ENCODE measurements around the gene GLRA1. TPM values are rescaled to one million over a fixed set of nuclear protein-coding genes. Genes with fewer than 3 reads are reported as not detected.

The GLRA1 gene
- total RNA-seq (2021; ENCODE audit: unreplicated experiment) (not detected), Bru-seq, nascent RNA (not detected), BruChase-seq, experiment 1, labeled RNA remaining after a 6-hour chase (not detected), BruChase-seq, experiment 2, labeled RNA remaining after a 2-hour chase (not detected)
- polyA plus RNA-seq (2012), result not detected in 2 replicates
- long read RNA-seq, result 0 reads

DNA sequence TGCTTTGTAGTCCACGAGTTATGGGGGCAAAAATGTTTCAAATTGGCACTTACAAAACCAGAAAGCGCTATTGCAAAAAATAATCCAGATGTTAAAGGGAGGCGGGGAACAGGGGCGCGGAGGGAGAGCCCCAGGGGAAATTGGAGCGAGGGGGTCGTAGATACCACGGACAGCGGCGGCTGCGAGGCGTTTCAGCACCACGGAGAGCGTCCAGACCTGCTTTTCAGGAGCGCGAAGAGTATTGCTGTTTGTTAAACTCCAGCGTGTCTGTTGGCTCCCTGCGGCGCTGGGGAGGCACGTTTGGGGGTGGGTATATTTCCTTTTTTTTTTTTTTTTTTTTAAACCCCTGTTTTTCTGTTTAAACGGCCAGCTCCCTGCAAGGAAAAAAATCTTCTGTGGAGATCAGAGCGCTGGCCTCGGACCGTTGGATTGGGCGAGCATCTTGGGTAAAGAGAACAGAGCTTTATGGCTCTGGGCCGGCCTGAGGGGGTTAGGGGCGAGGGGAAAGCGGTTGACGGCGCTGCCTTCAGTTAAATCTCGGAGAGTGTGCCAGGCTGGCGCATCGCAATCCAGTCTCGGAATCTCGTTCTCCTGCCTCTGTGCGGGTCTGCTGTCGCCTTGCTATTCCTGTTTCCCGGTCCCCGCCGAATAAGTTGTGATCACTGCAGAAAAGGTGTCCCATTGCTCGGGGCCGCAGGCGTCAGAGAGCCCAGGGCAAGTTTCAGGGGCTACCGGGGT, at the start of gene GLRA1:
Gene GLRA1, minus strand, starts transcription at position 288 of the 738 bp plus-strand sequence. CDS start 302 bp downstream, outside the sequence.
- TF ChIP-seq, protein P1, sequence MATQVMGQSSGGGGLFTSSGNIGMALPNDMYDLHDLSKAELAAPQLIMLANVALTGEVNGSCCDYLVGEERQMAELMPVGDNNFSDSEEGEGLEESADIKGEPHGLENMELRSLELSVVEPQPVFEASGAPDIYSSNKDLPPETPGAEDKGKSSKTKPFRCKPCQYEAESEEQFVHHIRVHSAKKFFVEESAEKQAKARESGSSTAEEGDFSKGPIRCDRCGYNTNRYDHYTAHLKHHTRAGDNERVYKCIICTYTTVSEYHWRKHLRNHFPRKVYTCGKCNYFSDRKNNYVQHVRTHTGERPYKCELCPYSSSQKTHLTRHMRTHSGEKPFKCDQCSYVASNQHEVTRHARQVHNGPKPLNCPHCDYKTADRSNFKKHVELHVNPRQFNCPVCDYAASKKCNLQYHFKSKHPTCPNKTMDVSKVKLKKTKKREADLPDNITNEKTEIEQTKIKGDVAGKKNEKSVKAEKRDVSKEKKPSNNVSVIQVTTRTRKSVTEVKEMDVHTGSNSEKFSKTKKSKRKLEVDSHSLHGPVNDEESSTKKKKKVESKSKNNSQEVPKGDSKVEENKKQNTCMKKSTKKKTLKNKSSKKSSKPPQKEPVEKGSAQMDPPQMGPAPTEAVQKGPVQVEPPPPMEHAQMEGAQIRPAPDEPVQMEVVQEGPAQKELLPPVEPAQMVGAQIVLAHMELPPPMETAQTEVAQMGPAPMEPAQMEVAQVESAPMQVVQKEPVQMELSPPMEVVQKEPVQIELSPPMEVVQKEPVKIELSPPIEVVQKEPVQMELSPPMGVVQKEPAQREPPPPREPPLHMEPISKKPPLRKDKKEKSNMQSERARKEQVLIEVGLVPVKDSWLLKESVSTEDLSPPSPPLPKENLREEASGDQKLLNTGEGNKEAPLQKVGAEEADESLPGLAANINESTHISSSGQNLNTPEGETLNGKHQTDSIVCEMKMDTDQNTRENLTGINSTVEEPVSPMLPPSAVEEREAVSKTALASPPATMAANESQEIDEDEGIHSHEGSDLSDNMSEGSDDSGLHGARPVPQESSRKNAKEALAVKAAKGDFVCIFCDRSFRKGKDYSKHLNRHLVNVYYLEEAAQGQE (IDR thresholded peaks at IDR 0.05; ENCODE audit: low read depth), result peak; percentile 97
- TF ChIP-seq EZH2phosphoT487 (IDR thresholded peaks at IDR 0.05; ENCODE audit: borderline replicate concordance) (no peak), CEBPB (IDR thresholded peaks at IDR 0.05; ENCODE audit: low read depth) (no peak), JUND (IDR thresholded peaks at IDR 0.05) (no peak), SIN3A (IDR thresholded peaks at IDR 0.05; ENCODE audit: low read depth) (peak; percentile 49; the same call in 1 of the 2 replicates), ZNF274 (IDR thresholded peaks at IDR 0.05; ENCODE audit: low read depth, low read length) (no peak), SP1 (IDR thresholded peaks at IDR 0.05; ENCODE audit: low read depth) (no peak)
- TF ChIP-seq, protein P2, sequence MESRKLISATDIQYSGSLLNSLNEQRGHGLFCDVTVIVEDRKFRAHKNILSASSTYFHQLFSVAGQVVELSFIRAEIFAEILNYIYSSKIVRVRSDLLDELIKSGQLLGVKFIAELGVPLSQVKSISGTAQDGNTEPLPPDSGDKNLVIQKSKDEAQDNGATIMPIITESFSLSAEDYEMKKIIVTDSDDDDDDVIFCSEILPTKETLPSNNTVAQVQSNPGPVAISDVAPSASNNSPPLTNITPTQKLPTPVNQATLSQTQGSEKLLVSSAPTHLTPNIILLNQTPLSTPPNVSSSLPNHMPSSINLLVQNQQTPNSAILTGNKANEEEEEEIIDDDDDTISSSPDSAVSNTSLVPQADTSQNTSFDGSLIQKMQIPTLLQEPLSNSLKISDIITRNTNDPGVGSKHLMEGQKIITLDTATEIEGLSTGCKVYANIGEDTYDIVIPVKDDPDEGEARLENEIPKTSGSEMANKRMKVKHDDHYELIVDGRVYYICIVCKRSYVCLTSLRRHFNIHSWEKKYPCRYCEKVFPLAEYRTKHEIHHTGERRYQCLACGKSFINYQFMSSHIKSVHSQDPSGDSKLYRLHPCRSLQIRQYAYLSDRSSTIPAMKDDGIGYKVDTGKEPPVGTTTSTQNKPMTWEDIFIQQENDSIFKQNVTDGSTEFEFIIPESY (IDR thresholded peaks at IDR 0.05; ENCODE audit: extremely low read depth, insufficient replicate concordance, low read length), result no peak
- TF ChIP-seq, protein P3, sequence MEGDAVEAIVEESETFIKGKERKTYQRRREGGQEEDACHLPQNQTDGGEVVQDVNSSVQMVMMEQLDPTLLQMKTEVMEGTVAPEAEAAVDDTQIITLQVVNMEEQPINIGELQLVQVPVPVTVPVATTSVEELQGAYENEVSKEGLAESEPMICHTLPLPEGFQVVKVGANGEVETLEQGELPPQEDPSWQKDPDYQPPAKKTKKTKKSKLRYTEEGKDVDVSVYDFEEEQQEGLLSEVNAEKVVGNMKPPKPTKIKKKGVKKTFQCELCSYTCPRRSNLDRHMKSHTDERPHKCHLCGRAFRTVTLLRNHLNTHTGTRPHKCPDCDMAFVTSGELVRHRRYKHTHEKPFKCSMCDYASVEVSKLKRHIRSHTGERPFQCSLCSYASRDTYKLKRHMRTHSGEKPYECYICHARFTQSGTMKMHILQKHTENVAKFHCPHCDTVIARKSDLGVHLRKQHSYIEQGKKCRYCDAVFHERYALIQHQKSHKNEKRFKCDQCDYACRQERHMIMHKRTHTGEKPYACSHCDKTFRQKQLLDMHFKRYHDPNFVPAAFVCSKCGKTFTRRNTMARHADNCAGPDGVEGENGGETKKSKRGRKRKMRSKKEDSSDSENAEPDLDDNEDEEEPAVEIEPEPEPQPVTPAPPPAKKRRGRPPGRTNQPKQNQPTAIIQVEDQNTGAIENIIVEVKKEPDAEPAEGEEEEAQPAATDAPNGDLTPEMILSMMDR (IDR thresholded peaks at IDR 0.05 in 2 of 3, conservative IDR thresholded peaks at IDR 0.05 in 1 of 3; ENCODE audit: borderline replicate concordance in 1 of 3, insufficient read depth in 1 of 3, low read depth in 2 of 3, low read length in 2 of 3), result no peak
- Histone ChIP-seq H3K36me3 (ENCODE audit: control insufficient read depth in 1 of 2, insufficient read depth in 2 of 2, low read length in 2 of 2) (no peaks in the 10 kb centered on the region), H3K4me3 (replicated peaks in 1 of 2; ENCODE audit: low read depth in 1 of 2, low read length in 2 of 2) (no peak within 1 kb of the TSS), H3K9me3 (ENCODE audit: control insufficient read depth in 1 of 2, insufficient read depth in 1 of 2, low read depth in 1 of 2, low read length in 2 of 2) (no peaks in the 10 kb centered on the region), H3K79me2 (ENCODE audit: insufficient read depth, low read length) (no peaks in the 10 kb centered on the region), H3K27ac (ENCODE audit: low read depth, low read length) (no peak within 1 kb of the TSS), H3K9ac (ENCODE audit: low read length) (no peak within 1 kb of the TSS), H3K4me1 (ENCODE audit: control insufficient read depth in 1 of 2, insufficient read depth in 2 of 2, low read length in 2 of 2) (no peaks in the 10 kb centered on the region), H3K27me3 (ENCODE audit: insufficient read depth, low read length) (peaks cover 23% of the 10 kb centered on the region), H3K4me2 (ENCODE audit: low read length) (no peak within 1 kb of the TSS), H3K9me2 (ENCODE audit: insufficient read depth) (no peaks in the 10 kb centered on the region), H2AFZ (ENCODE audit: low read depth, low read length, poor library complexity, severe bottlenecking) (no peak within 1 kb of the TSS), H4K20me1 (ENCODE audit: insufficient read depth) (no peaks in the 10 kb centered on the region)
- intact Hi-C loops (cut with micrococcal nuclease), result no loop called here
- ChIA-PET RAD21 (ENCODE audit: low non-redundant PET in 1 of 2, low total read pairs in 2 of 2, uncharacterized antibody in 2 of 2, unreplicated experiment in 2 of 2) (no interaction called here), POLR2A (no interaction called here), CTCF (no interaction called here)
- DNase-seq (ENCODE audit: low read depth, low spot score), result no peak
- BruUV-seq (replicated peaks), result no TSS peak
- no peak for ATAC-seq
